ENCODE measurements around the gene CNTNAP2.

GRCh38 chr7:147765301-147765700 is 1648.7 kb downstream of the CNTNAP2 start:
- no peak for TF ChIP-seq CTCF (IDR thresholded peaks at IDR 0.05)
- TF ChIP-seq POLR2A (IDR thresholded peaks at IDR 0.05): no peak
- no peak for TF ChIP-seq POLR2AphosphoS5 (IDR thresholded peaks at IDR 0.05; ENCODE audit: insufficient read depth in 1 of 2, low read depth in 1 of 2)
